ENCODE data around the gene ATR. TPM values are rescaled to one million over a fixed set of nuclear protein-coding genes. Genes with fewer than 3 reads are reported as not detected.

ATR gene
- 19.4 and 37.6 TPM in 2 replicates for total RNA-seq (ENCODE audit: low replicate concordance)

- TF ChIP-seq CTCF (IDR thresholded peaks at IDR 0.05; ENCODE audit: insufficient read depth, low read length) = no peak
Measured at GRCh38 chr3:142578329-142579223, at the start of gene ATR. ATR (minus strand) TSS chr3:142578733; CDS start chr3:142578704, 29 bp downstream.

DNA sequence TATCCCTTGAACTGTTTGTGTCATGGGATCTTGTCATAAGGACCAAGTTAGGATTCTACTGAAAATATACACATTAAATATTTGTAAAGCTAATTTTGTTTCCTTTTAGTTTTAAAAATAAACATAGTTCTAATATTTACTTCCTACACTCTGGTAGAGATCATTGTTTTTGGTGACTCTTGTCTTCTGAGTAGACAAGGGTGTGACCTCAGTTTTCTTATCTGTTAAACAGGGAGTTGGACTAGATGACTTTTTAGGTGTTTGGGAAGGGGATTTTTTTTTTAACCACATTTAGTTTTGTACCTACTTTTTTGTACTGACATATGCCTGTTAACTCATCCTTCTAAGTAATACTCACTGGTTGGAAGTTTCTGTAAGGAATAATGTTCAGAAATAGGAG lies 48.4 kb upstream of the ATR start:
- no peak for DNase-seq (ENCODE audit: low read depth)
- no peak for TF ChIP-seq CTCF (IDR thresholded peaks at IDR 0.05; ENCODE audit: insufficient read depth, low read length)
- no peak overlapping the region for H3K4me3 ChIP-seq (ENCODE audit: low read depth, low read length)

More at GRCh38 chr3:142578329-142579223, at the start of gene ATR:
- peak; percentile 93 for DNase-seq (ENCODE audit: low read depth)
- H3K4me3 ChIP-seq (ENCODE audit: low read depth, low read length) = peak within 1 kb of the TSS; percentile 100

GRCh38 chr3:142625153-142625440 lies 46.6 kb upstream of the ATR start:
- no peak for TF ChIP-seq CTCF (IDR thresholded peaks at IDR 0.05; ENCODE audit: insufficient read depth, low read length)
- DNase-seq (ENCODE audit: low read depth) = no peak
- H3K4me3 ChIP-seq (ENCODE audit: low read depth, low read length) = no peak overlapping the region

DNA sequence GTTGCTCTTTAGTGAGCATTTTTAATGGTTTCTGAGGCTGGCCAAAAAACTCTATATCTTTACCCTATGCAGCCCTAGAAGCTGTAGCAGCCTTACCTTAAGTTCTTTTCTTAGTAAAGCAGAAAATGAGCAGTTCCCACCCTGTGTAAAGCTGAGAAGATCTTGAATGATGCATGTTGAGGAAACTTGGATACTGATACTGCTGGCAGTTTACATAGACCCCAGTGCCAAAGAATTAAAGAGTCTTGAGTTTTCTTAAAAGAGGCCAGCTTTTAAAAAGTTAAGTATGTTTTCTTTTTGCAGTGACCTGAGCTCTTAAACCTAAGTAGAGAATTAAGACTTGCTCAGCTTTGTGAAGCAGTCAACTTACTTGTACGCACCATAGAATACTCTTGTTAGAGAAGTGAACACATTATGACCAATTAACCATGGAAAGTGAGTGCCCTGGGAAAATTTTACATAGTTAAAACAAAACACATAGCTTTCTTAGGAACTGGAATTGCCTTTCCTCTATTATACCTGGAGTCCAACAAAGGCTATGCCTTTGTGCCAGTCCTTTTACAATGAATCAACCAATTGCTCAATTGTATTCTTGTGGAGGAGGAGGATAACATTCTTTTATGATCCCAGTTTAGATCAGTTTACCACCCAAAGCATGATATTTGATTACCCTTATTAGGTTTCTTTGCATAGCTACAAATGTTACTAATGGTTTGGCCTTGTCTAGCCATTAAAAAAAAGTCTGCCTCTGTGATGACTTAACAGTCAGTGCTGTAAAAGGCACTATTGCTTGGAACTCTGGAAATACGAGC lies 46.0 kb upstream of the ATR start:
- no peak for TF ChIP-seq CTCF (IDR thresholded peaks at IDR 0.05; ENCODE audit: insufficient read depth, low read length)
- no peak overlapping the region for H3K4me3 ChIP-seq (ENCODE audit: low read depth, low read length)
- DNase-seq (ENCODE audit: low read depth) = no peak

DNA sequence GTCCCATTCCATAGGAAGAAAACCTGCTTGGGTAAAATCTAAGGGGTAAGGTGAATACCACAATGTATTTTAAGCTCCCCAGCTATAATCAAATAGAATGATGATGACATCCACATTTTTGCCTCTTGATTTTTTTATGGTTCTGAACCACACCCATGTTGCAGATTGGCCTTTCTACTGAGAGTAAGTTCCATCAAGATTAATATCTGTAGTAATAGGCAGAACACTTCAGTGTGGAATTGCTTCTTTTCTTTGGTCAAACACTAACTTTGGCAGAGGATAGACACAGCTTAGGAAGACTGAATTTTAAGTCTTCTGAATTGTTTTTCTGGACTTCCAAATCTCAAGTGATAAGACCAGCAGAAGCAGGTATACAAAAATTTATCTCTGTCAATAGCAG lies 44.7 kb upstream of the ATR start:
- no peak for DNase-seq (ENCODE audit: low read depth)
- no peak overlapping the region for H3K4me3 ChIP-seq (ENCODE audit: low read depth, low read length)
- no peak for TF ChIP-seq CTCF (IDR thresholded peaks at IDR 0.05; ENCODE audit: insufficient read depth, low read length)

- TF ChIP-seq CTCF (IDR thresholded peaks at IDR 0.05; ENCODE audit: insufficient read depth, low read length) = no peak
- H3K4me3 ChIP-seq (ENCODE audit: low read depth, low read length) = no peak overlapping the region
- no peak for DNase-seq (ENCODE audit: low read depth)
Measured at GRCh38 chr3:142622405-142622804, 43.9 kb upstream of the ATR start.
